Endothelial cell (in vitro differentiated cells): Measurements from ENCODE around the gene TMPO. TPM values are rescaled to one million over a fixed set of nuclear protein-coding genes. Genes with fewer than 3 reads are reported as not detected.

Source experiments
- DNase-seq: peaks from one replicate; pipeline ENCODE4 v3.0.0; 2021; ENCODE audit warnings: low spot score
- H3K27ac Mint-ChIP-seq: one replicate; pipeline ENCODE4 v1.8.0; 2021; ENCODE audit warnings: mixed read lengths, inconsistent platforms; ENCODE audit not compliant: unreplicated experiment
- H3K27me3 Mint-ChIP-seq: one replicate; pipeline ENCODE4 v1.8.0; 2021; ENCODE audit warnings: mild to moderate bottlenecking, moderate library complexity, mixed read lengths, inconsistent platforms; ENCODE audit not compliant: unreplicated experiment
- H3K36me3 Mint-ChIP-seq: one replicate; pipeline ENCODE4 v1.8.0; 2021; ENCODE audit warnings: mild to moderate bottlenecking, low read depth, mixed read lengths, inconsistent platforms; ENCODE audit not compliant: unreplicated experiment
- H3K4me1 Mint-ChIP-seq: one replicate; pipeline ENCODE4 v1.8.0; 2021; ENCODE audit warnings: mild to moderate bottlenecking, mixed read lengths, inconsistent platforms; ENCODE audit not compliant: unreplicated experiment
- H3K4me3 Mint-ChIP-seq: one replicate; pipeline ENCODE4 v1.8.0; 2021; ENCODE audit warnings: mild to moderate bottlenecking, mixed read lengths, inconsistent platforms; ENCODE audit not compliant: unreplicated experiment
- H3K9me3 Mint-ChIP-seq: one replicate; pipeline ENCODE4 v1.8.0; 2021; ENCODE audit warnings: mixed read lengths, inconsistent platforms; ENCODE audit not compliant: unreplicated experiment
- CTCF ChIP-seq: fragments of 200-600 bp; sonication (generic); IDR thresholded peaks from one replicate; pipeline ENCODE4 v1.5.0; 2021; ENCODE audit warnings: antibody characterized with exemption; ENCODE audit not compliant: unreplicated experiment
- total RNA-seq: library from RNA; stranded (reverse); fragmentation: NEBNext Ultra II Directional; extraction: Animal tissue kit (Norgen Biotek cat#: 25700); gene quantifications from one replicate; pipeline ENCODE4 v1.2.1, GENCODE V29; 2021; ENCODE audit not compliant: unreplicated experiment

TMPO gene
- total RNA-seq, 1 donor from 2014 or later, result 125 TPM

- H3K36me3 Mint-ChIP-seq, result no peaks in the 10 kb centered on the region
- no peak overlapping the region for H3K27ac Mint-ChIP-seq
- peaks cover 2% of the 10 kb centered on the region for H3K27me3 Mint-ChIP-seq
- DNase-seq, result no peak
- no peak overlapping the region for H3K4me3 Mint-ChIP-seq
- no peak for TF ChIP-seq CTCF
- H3K4me1 Mint-ChIP-seq, result no peaks in the 10 kb centered on the region
- H3K9me3 Mint-ChIP-seq, result no peaks in the 10 kb centered on the region
These were observed 66.7 kb downstream of the TMPO start for GRCh38 chr12:98582093-98582492.

- peaks cover 2% of the 10 kb centered on the region for H3K4me1 Mint-ChIP-seq
- no peak for DNase-seq
- no peaks in the 10 kb centered on the region for H3K9me3 Mint-ChIP-seq
- TF ChIP-seq CTCF, result no peak
- no peak overlapping the region for H3K4me3 Mint-ChIP-seq
- H3K27me3 Mint-ChIP-seq, result no peaks in the 10 kb centered on the region
- H3K36me3 Mint-ChIP-seq, result no peaks in the 10 kb centered on the region
- no peak overlapping the region for H3K27ac Mint-ChIP-seq
These were observed 71.7 kb downstream of the TMPO start for GRCh38 chr12:98587084-98587483.

- Mint-ChIP-seq H3K36me3 (peaks cover 12% of the 10 kb centered on the region), H3K4me3 (no peak overlapping the region), H3K4me1 (peaks cover 20% of the 10 kb centered on the region), H3K9me3 (no peaks in the 10 kb centered on the region), H3K27me3 (peaks cover 2% of the 10 kb centered on the region), H3K27ac (no peak overlapping the region)
- TF ChIP-seq CTCF, result no peak
- DNase-seq, result no peak
These were observed 75.8 kb downstream of the TMPO start for GRCh38 chr12:98591209-98591608.

- Mint-ChIP-seq H3K4me1 (peaks cover 20% of the 10 kb centered on the region), H3K27me3 (peaks cover 2% of the 10 kb centered on the region), H3K27ac (peak overlapping the region; percentile 98), H3K4me3 (peak overlapping the region; percentile 99), H3K36me3 (peaks cover 12% of the 10 kb centered on the region), H3K9me3 (no peaks in the 10 kb centered on the region)
- DNase-seq, result no peak
- TF ChIP-seq CTCF, result no peak
These were observed 77.5 kb downstream of the TMPO start for GRCh38 chr12:98592825-98593322.

GRCh38 chr12:98593351-98594049, 78.1 kb downstream of the TMPO start, which contains the start of gene SLC25A3:
TSS of gene SLC25A3 (plus strand) at chr12:98593686. CDS start at chr12:98593979, 293 bp downstream.
- H3K9me3 Mint-ChIP-seq, result no peaks in the 10 kb centered on the region
- no peak for TF ChIP-seq CTCF
- H3K4me3 Mint-ChIP-seq, result peak within 1 kb of the TSS; percentile 99
- peaks cover 2% of the 10 kb centered on the region for H3K27me3 Mint-ChIP-seq
- DNase-seq, result peak; percentile 93
- peak within 1 kb of the TSS; percentile 98 for H3K27ac Mint-ChIP-seq
- H3K4me1 Mint-ChIP-seq, result peaks cover 20% of the 10 kb centered on the region
- H3K36me3 Mint-ChIP-seq, result peaks cover 16% of the 10 kb centered on the region
